Cardiac muscle cell (in vitro differentiated cells and primary cell): ENCODE data around the gene DDC. TPM values are rescaled to one million over a fixed set of nuclear protein-coding genes. Genes with fewer than 3 reads are reported as not detected.
A peak's percentile ranks its signal among the peaks of the same experiment; 100 is the strongest.

Source experiments
- DNase-seq, 2 donors: peaks; one replicate each; pipeline versions ENCODE4 v3.0.0 to v3.0.0-alpha.2; 2010 to 2017; ENCODE audit warnings: low read depth in 1 of 2, low spot score in 1 of 2
- H3K27ac ChIP-seq: fragments of 200-600 bp; sonication (generic); 2 replicates; pipeline ENCODE4 v1.5.1; 2016
- H3K27me3 ChIP-seq: fragments of 200-600 bp; sonication (generic); 2 replicates; pipeline ENCODE4 v1.6.0; 2016; ENCODE audit warnings: control low read depth
- H3K36me3 ChIP-seq: fragments of 200-600 bp; sonication (generic); 2 replicates; pipeline ENCODE4 v1.5.1; 2016; ENCODE audit warnings: control low read depth
- H3K4me1 ChIP-seq: fragments of 200-600 bp; sonication (generic); 2 replicates; pipeline ENCODE4 v1.8.1; 2017; ENCODE audit warnings: low read depth, mild to moderate bottlenecking, mixed run types
- H3K4me3 ChIP-seq: fragments of 200-600 bp; sonication (generic); 2 replicates; pipeline ENCODE4 v1.5.1; 2016; ENCODE audit warnings: mild to moderate bottlenecking
- H3K9me3 ChIP-seq: fragments of 200-600 bp; sonication (generic); 2 replicates; pipeline ENCODE4 v1.5.1; 2017; ENCODE audit warnings: low read depth, mild to moderate bottlenecking, control low read depth
- CTCF ChIP-seq: IDR thresholded peaks from 2 replicates; pipeline ENCODE4 v1.5.1; 2012; ENCODE audit warnings: low read depth, mild to moderate bottlenecking, low read length
- polyA plus RNA-seq: library from polyadenylated mRNA; unstranded; fragments of >200 nt; fragmentation: Nextera tagmentation; extraction: Ambion mirVana; gene quantifications from 2 replicates; pipeline ENCODE4 v1.2.1, GENCODE V29; 2016
- total RNA-seq: library from RNA; depleted of rRNA; stranded (reverse); fragments of >200 nt; gene quantifications from 2 replicates; pipeline ENCODE4 v1.2.3, GENCODE V29; 2016

Gene DDC
- total and polyA plus RNA-seq, 2 experiments from 2014 or later, result not detected

- Histone ChIP-seq H3K27me3 (peaks cover 3% of the 10 kb centered on the region), H3K27ac (no peak overlapping the region), H3K9me3 (no peaks in the 10 kb centered on the region), H3K4me1 (no peaks in the 10 kb centered on the region), H3K36me3 (no peaks in the 10 kb centered on the region), H3K4me3 (no peak overlapping the region)
- DNase-seq, result no peak
- no peak for TF ChIP-seq CTCF
These were observed 141.3 kb downstream of the DDC start for GRCh38 chr7:50423860-50424259.

- H3K9me3 ChIP-seq, result no peaks in the 10 kb centered on the region
- DNase-seq, result no peak
- H3K4me1 ChIP-seq, result peaks cover under 1% of the 10 kb centered on the region
- TF ChIP-seq CTCF, result no peak
- peaks cover under 1% of the 10 kb centered on the region for H3K27me3 ChIP-seq
- no peak overlapping the region for H3K27ac ChIP-seq
- H3K36me3 ChIP-seq, result no peaks in the 10 kb centered on the region
- no peak overlapping the region for H3K4me3 ChIP-seq
These were observed 142.3 kb downstream of the DDC start for GRCh38 chr7:50422858-50423257.

- Histone ChIP-seq H3K4me3 (no peak overlapping the region), H3K27ac (no peak overlapping the region), H3K4me1 (peaks cover 3% of the 10 kb centered on the region), H3K9me3 (no peaks in the 10 kb centered on the region), H3K27me3 (no peaks in the 10 kb centered on the region), H3K36me3 (no peaks in the 10 kb centered on the region)
- DNase-seq, result no peak
- TF ChIP-seq CTCF, result no peak
These were observed 144.2 kb downstream of the DDC start for GRCh38 chr7:50421043-50421442.

- Histone ChIP-seq H3K4me1 (peaks cover 3% of the 10 kb centered on the region), H3K27ac (no peak overlapping the region), H3K9me3 (no peaks in the 10 kb centered on the region), H3K4me3 (no peak overlapping the region), H3K36me3 (no peaks in the 10 kb centered on the region), H3K27me3 (no peaks in the 10 kb centered on the region)
- TF ChIP-seq CTCF, result no peak
- DNase-seq, result peak in 1 of 2 donors; percentile 20
These were observed 146.5 kb downstream of the DDC start for GRCh38 chr7:50418526-50419290.

- Histone ChIP-seq H3K4me3 (no peak overlapping the region), H3K27me3 (no peaks in the 10 kb centered on the region), H3K4me1 (peaks cover 3% of the 10 kb centered on the region), H3K9me3 (no peaks in the 10 kb centered on the region), H3K27ac (no peak overlapping the region), H3K36me3 (no peaks in the 10 kb centered on the region)
- peak; percentile 84 to 85 for DNase-seq
- peak; percentile 97 for TF ChIP-seq CTCF
These were observed 147.1 kb downstream of the DDC start for GRCh38 chr7:50418086-50418515.
